ENCODE results near the gene TAPBPL. TPM values are rescaled to one million over a fixed set of nuclear protein-coding genes. Genes with fewer than 3 reads are reported as not detected.
"Not testable (repeated sequence)": the region's sequence is repeated elsewhere in the genome, so short reads cannot be mapped to it uniquely, and the experiment has no call there.

TAPBPL gene
- total RNA-seq, 1 donor from 2014 or later, result 23.5 TPM

GRCh38 chr12:6471989-6472360 is 20.1 kb downstream of the TAPBPL start:
- DNase-seq (ENCODE audit: low spot score) (no peak), ATAC-seq (no peak)
- intact Hi-C loops (cut with DNase I), result no loop called here

- no peak for ATAC-seq
- no peak for DNase-seq (ENCODE audit: low spot score)
- intact Hi-C loops (cut with DNase I), result no loop called here
Observed at GRCh38 chr12:6472491-6472890, 20.6 kb downstream of the TAPBPL start.

- intact Hi-C loops (cut with DNase I); ATAC-seq; DNase-seq (ENCODE audit: low spot score): not testable (repeated sequence)
Observed at GRCh38 chr12:6475233-6475975, 23.6 kb downstream of the TAPBPL start.

GRCh38 chr12:6476489-6476888 is 24.6 kb downstream of the TAPBPL start:
- intact Hi-C loops (cut with DNase I), result no loop called here
- DNase-seq (ENCODE audit: low spot score) (no peak), ATAC-seq (peak; percentile 69)

- peak; percentile 30 for ATAC-seq
- DNase-seq (ENCODE audit: low spot score); intact Hi-C loops (cut with DNase I): not testable (repeated sequence)
Observed at GRCh38 chr12:6477601-6478377, 25.9 kb downstream of the TAPBPL start.

- no peak for DNase-seq (ENCODE audit: low spot score)
- intact Hi-C loops (cut with DNase I), result no loop called here
- no peak for ATAC-seq
Observed at GRCh38 chr12:6478416-6478815, 26.6 kb downstream of the TAPBPL start.

- ATAC-seq, result no peak
- no peak for DNase-seq (ENCODE audit: low spot score)
- intact Hi-C loops (cut with DNase I), result no loop called here
Observed at GRCh38 chr12:6488240-6488639, 36.4 kb downstream of the TAPBPL start.

GRCh38 chr12:6489449-6489848 is 37.6 kb downstream of the TAPBPL start:
- ATAC-seq, result no peak
- intact Hi-C loops (cut with DNase I), result no loop called here

GRCh38 chr12:6490673-6491072 is 38.8 kb downstream of the TAPBPL start:
- intact Hi-C loops (cut with DNase I); DNase-seq (ENCODE audit: low spot score); ATAC-seq: not testable (repeated sequence)

More at GRCh38 chr12:6489449-6489848, 37.6 kb downstream of the TAPBPL start:
- no peak for DNase-seq (ENCODE audit: low spot score)

GRCh38 chr12:6492838-6493496 is 41.1 kb downstream of the TAPBPL start, which contains the start of gene MRPL51:
TSS of gene MRPL51 (minus strand) at chr12:6493262. CDS start at chr12:6493136, 126 bp downstream.
- intact Hi-C loops (cut with DNase I), result loop anchor here (1.0 kb wide), 1 partner anchor 39 kb away; no protein-coding TSS in a partner anchor
- DNase-seq (ENCODE audit: low spot score) (peak; percentile 99), ATAC-seq (peak; percentile 98)

- DNase-seq (ENCODE audit: low spot score) (peak; percentile 95), ATAC-seq (peak; percentile 96)
- intact Hi-C loops (cut with DNase I), result loop anchor here (1.0 kb wide), 1 partner anchor 39 kb away; no protein-coding TSS in a partner anchor
Observed at GRCh38 chr12:6493497-6494257, 41.8 kb downstream of the TAPBPL start, which contains the start of gene NCAPD2. TSS of gene NCAPD2 (plus strand) at chr12:6494102. CDS start at chr12:6495099, 997 bp downstream.

- DNase-seq (ENCODE audit: low spot score), result no peak
- ATAC-seq, result no peak
- intact Hi-C loops (cut with DNase I), result no loop called here
Observed at GRCh38 chr12:6494258-6494743, 42.5 kb downstream of the TAPBPL start.

GRCh38 chr12:6494968-6495367 is 43.1 kb downstream of the TAPBPL start:
- ATAC-seq, result no peak
- intact Hi-C loops (cut with DNase I), result no loop called here
- no peak for DNase-seq (ENCODE audit: low spot score)

- intact Hi-C loops (cut with DNase I); DNase-seq (ENCODE audit: low spot score); ATAC-seq: not testable (repeated sequence)
Observed at GRCh38 chr12:6497291-6497690, 45.4 kb downstream of the TAPBPL start.

- ATAC-seq (no peak), DNase-seq (ENCODE audit: low spot score) (no peak)
- intact Hi-C loops (cut with DNase I), result no loop called here
Observed at GRCh38 chr12:6500466-6500865, 48.6 kb downstream of the TAPBPL start.

GRCh38 chr12:6507102-6507998 is 55.5 kb downstream of the TAPBPL start:
- no peak for DNase-seq (ENCODE audit: low spot score)
- no peak for ATAC-seq
- intact Hi-C loops (cut with DNase I), result no loop called here

GRCh38 chr12:6508087-6508486 is 56.2 kb downstream of the TAPBPL start:
- intact Hi-C loops (cut with DNase I), result no loop called here
- DNase-seq (ENCODE audit: low spot score) (no peak), ATAC-seq (no peak)

Measured in sciatic nerve (tissue), 2 donors.